ENCODE measurements around the gene GLS. TPM values are rescaled to one million over a fixed set of nuclear protein-coding genes. Genes with fewer than 3 reads are reported as not detected.
"Not testable (repeated sequence)": the region's sequence is repeated elsewhere in the genome, so short reads cannot be mapped to it uniquely, and the experiment has no call there.

The GLS gene
- total RNA-seq, 2 experiments from 2014 or later = 175 to 187 TPM

GRCh38 chr2:190844700-190845401, 35.8 kb upstream of the GLS start:
- H3K4me1 Mint-ChIP-seq = no peaks in the 10 kb centered on the region
- H3K36me3 Mint-ChIP-seq = no peaks in the 10 kb centered on the region
- no peak overlapping the region for H3K4me3 Mint-ChIP-seq
- peaks cover 2% of the 10 kb centered on the region for H3K27me3 Mint-ChIP-seq
- ATAC-seq (ENCODE audit: low read depth) = no peak
- POLR2A ChIA-PET = no interaction called here
- H3K27ac Mint-ChIP-seq = no peak overlapping the region
- DNase-seq = no peak
- H3K9me3 Mint-ChIP-seq = no peaks in the 10 kb centered on the region

GRCh38 chr2:190846746-190847145, 33.9 kb upstream of the GLS start:
- ATAC-seq (ENCODE audit: low read depth) (no peak), DNase-seq (no peak)
- no peaks in the 10 kb centered on the region for H3K36me3 Mint-ChIP-seq
- H3K9me3 Mint-ChIP-seq = no peaks in the 10 kb centered on the region
- H3K27ac Mint-ChIP-seq = no peak overlapping the region
- no peak overlapping the region for H3K4me3 Mint-ChIP-seq
- POLR2A ChIA-PET = no interaction called here
- H3K27me3 Mint-ChIP-seq = peaks cover 2% of the 10 kb centered on the region
- H3K4me1 Mint-ChIP-seq = no peaks in the 10 kb centered on the region

GRCh38 chr2:190847504-190848081, 33.0 kb upstream of the GLS start:
- no peak for ATAC-seq (ENCODE audit: low read depth)
- Mint-ChIP-seq H3K9me3 (no peaks in the 10 kb centered on the region), H3K27me3 (peaks cover 2% of the 10 kb centered on the region), H3K4me1 (no peaks in the 10 kb centered on the region), H3K4me3 (no peak overlapping the region), H3K27ac (no peak overlapping the region), H3K36me3 (no peaks in the 10 kb centered on the region)
- POLR2A ChIA-PET = no interaction called here
- no peak for DNase-seq

- H3K4me1 Mint-ChIP-seq = no peaks in the 10 kb centered on the region
- H3K27me3 Mint-ChIP-seq = peaks cover 2% of the 10 kb centered on the region
- no peaks in the 10 kb centered on the region for H3K36me3 Mint-ChIP-seq
- no peak overlapping the region for H3K27ac Mint-ChIP-seq
- ATAC-seq (ENCODE audit: low read depth) (no peak), DNase-seq (no peak)
- H3K4me3 Mint-ChIP-seq = no peak overlapping the region
- no peaks in the 10 kb centered on the region for H3K9me3 Mint-ChIP-seq
- POLR2A ChIA-PET = no interaction called here
Measured at GRCh38 chr2:190849774-190850173, 30.8 kb upstream of the GLS start.

GRCh38 chr2:190853022-190853421, 27.6 kb upstream of the GLS start:
- H3K9me3 Mint-ChIP-seq; H3K27ac Mint-ChIP-seq; H3K4me1 Mint-ChIP-seq; ATAC-seq (ENCODE audit: low read depth); POLR2A ChIA-PET; H3K4me3 Mint-ChIP-seq; DNase-seq; H3K36me3 Mint-ChIP-seq; H3K27me3 Mint-ChIP-seq: not testable (repeated sequence)

GRCh38 chr2:190853531-190854383, 26.9 kb upstream of the GLS start:
- no peak for DNase-seq
- Mint-ChIP-seq H3K36me3 (no peaks in the 10 kb centered on the region), H3K27ac (no peak overlapping the region), H3K9me3 (no peaks in the 10 kb centered on the region), H3K4me3 (no peak overlapping the region), H3K27me3 (peaks cover 2% of the 10 kb centered on the region), H3K4me1 (no peaks in the 10 kb centered on the region)
- POLR2A ChIA-PET = no interaction called here
- no peak for ATAC-seq (ENCODE audit: low read depth)

- Mint-ChIP-seq H3K27me3 (peaks cover 2% of the 10 kb centered on the region), H3K27ac (no peak overlapping the region), H3K4me1 (no peaks in the 10 kb centered on the region), H3K9me3 (no peaks in the 10 kb centered on the region), H3K4me3 (no peak overlapping the region), H3K36me3 (no peaks in the 10 kb centered on the region)
- POLR2A ChIA-PET = no interaction called here
- DNase-seq (no peak), ATAC-seq (ENCODE audit: low read depth) (no peak)
Measured at GRCh38 chr2:190854726-190855125, 25.9 kb upstream of the GLS start.

GRCh38 chr2:190855245-190855644, 25.4 kb upstream of the GLS start:
- no peak for DNase-seq
- POLR2A ChIA-PET = no interaction called here
- peaks cover 2% of the 10 kb centered on the region for H3K36me3 Mint-ChIP-seq

GRCh38 chr2:190856985-190857384, 23.6 kb upstream of the GLS start:
- ATAC-seq (ENCODE audit: low read depth) (no peak), DNase-seq (no peak)
- Mint-ChIP-seq H3K27ac (no peak overlapping the region), H3K4me1 (no peaks in the 10 kb centered on the region), H3K9me3 (peaks cover 1% of the 10 kb centered on the region), H3K4me3 (no peak overlapping the region), H3K36me3 (peaks cover 5% of the 10 kb centered on the region), H3K27me3 (peaks cover 2% of the 10 kb centered on the region)
- POLR2A ChIA-PET = no interaction called here

More at GRCh38 chr2:190855245-190855644, 25.4 kb upstream of the GLS start:
- no peaks in the 10 kb centered on the region for H3K4me1 Mint-ChIP-seq
- H3K27me3 Mint-ChIP-seq = peaks cover 2% of the 10 kb centered on the region
- H3K4me3 Mint-ChIP-seq = no peak overlapping the region
- no peaks in the 10 kb centered on the region for H3K9me3 Mint-ChIP-seq
- H3K27ac Mint-ChIP-seq = no peak overlapping the region
- ATAC-seq (ENCODE audit: low read depth) = no peak

- Mint-ChIP-seq H3K36me3 (peaks cover 7% of the 10 kb centered on the region), H3K9me3 (peaks cover 4% of the 10 kb centered on the region), H3K27me3 (peaks cover 2% of the 10 kb centered on the region), H3K4me1 (peaks cover 4% of the 10 kb centered on the region), H3K4me3 (no peak overlapping the region), H3K27ac (no peak overlapping the region)
- no peak for DNase-seq
- ATAC-seq (ENCODE audit: low read depth) = no peak
- POLR2A ChIA-PET = no interaction called here
Measured at GRCh38 chr2:190858817-190859216, 21.8 kb upstream of the GLS start.

GRCh38 chr2:190859347-190860297, 21.0 kb upstream of the GLS start:
- no peaks in the 10 kb centered on the region for H3K27me3 Mint-ChIP-seq
- POLR2A ChIA-PET = no interaction called here
- peaks cover 4% of the 10 kb centered on the region for H3K9me3 Mint-ChIP-seq
- H3K4me1 Mint-ChIP-seq = peaks cover 6% of the 10 kb centered on the region
- no peak for ATAC-seq (ENCODE audit: low read depth)
- H3K4me3 Mint-ChIP-seq = no peak overlapping the region
- H3K36me3 Mint-ChIP-seq = peaks cover 7% of the 10 kb centered on the region
- no peak overlapping the region for H3K27ac Mint-ChIP-seq
- DNase-seq = no peak

GRCh38 chr2:190860985-190861680, 19.5 kb upstream of the GLS start:
- H3K4me3 Mint-ChIP-seq = no peak overlapping the region
- POLR2A ChIA-PET = no interaction called here
- no peak overlapping the region for H3K27ac Mint-ChIP-seq

GRCh38 chr2:190862128-190862527, 18.5 kb upstream of the GLS start:
- H3K27me3 Mint-ChIP-seq; H3K4me1 Mint-ChIP-seq; POLR2A ChIA-PET; H3K9me3 Mint-ChIP-seq; H3K36me3 Mint-ChIP-seq; H3K4me3 Mint-ChIP-seq; DNase-seq; ATAC-seq (ENCODE audit: low read depth); H3K27ac Mint-ChIP-seq: not testable (repeated sequence)

More at GRCh38 chr2:190860985-190861680, 19.5 kb upstream of the GLS start:
- DNase-seq (no peak), ATAC-seq (ENCODE audit: low read depth) (no peak)
- Mint-ChIP-seq H3K36me3 (peaks cover 7% of the 10 kb centered on the region), H3K9me3 (peaks cover 4% of the 10 kb centered on the region), H3K27me3 (no peaks in the 10 kb centered on the region), H3K4me1 (peaks cover 6% of the 10 kb centered on the region)

Measured in activated naive CD8-positive, alpha-beta T cell treated with anti-CD3 and anti-CD28 coated beads, Interleukin-2, amount 10 ng/mL, durations not matched to agents 7 days and 5 days (primary cell).